PC-3 (cell line): ENCODE data around the gene CELF2.

ENCODE experiments used
- EZH2phosphoT487 ChIP-seq: fragments of 300-600 bp; sonication (generic); IDR thresholded peaks from 2 replicates; pipeline ENCODE4 v1.6.1; 2018; ENCODE audit warnings: mild to moderate bottlenecking, antibody characterized with exemption, low read length, borderline replicate concordance
- TF ChIP-seq, protein P1 (sequence below): fragments of 300-600 bp; sonication (generic); conservative IDR thresholded peaks from 2 replicates; pipeline ENCODE4 v1.5.1; 2017; ENCODE audit warnings: antibody characterized with exemption, low read depth, mild to moderate bottlenecking, low read length

GRCh38 chr10:11050301-11051287 is 32.9 kb downstream of the CELF2 start:
- no peak for TF ChIP-seq EZH2phosphoT487
- TF ChIP-seq, protein P1, sequence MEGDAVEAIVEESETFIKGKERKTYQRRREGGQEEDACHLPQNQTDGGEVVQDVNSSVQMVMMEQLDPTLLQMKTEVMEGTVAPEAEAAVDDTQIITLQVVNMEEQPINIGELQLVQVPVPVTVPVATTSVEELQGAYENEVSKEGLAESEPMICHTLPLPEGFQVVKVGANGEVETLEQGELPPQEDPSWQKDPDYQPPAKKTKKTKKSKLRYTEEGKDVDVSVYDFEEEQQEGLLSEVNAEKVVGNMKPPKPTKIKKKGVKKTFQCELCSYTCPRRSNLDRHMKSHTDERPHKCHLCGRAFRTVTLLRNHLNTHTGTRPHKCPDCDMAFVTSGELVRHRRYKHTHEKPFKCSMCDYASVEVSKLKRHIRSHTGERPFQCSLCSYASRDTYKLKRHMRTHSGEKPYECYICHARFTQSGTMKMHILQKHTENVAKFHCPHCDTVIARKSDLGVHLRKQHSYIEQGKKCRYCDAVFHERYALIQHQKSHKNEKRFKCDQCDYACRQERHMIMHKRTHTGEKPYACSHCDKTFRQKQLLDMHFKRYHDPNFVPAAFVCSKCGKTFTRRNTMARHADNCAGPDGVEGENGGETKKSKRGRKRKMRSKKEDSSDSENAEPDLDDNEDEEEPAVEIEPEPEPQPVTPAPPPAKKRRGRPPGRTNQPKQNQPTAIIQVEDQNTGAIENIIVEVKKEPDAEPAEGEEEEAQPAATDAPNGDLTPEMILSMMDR = no peak
